DND-41 (cell line): ENCODE data around the gene PPP1R13L.

Source experiments
- ATAC-seq: fragments of 200-7000 bp; cut with Tn5 transposase; 3 replicates; pipeline ENCODE4 v1.9.1; 2021; ENCODE audit warnings: low read depth; ENCODE audit not compliant: insufficient read depth
- DNase-seq: peaks from one replicate; pipeline ENCODE4 v3.0.0-alpha.2; 2020
- H2AFZ ChIP-seq: 2 replicates; pipeline ENCODE4 v1.6.0; 2012; ENCODE audit warnings: low read depth, low read length
- H3K27ac ChIP-seq: 2 replicates; pipeline ENCODE4 v1.5.1; 2012; ENCODE audit warnings: low read length, inconsistent platforms
- H3K27me3 ChIP-seq: fragments of 200-600 bp; sonication (generic); 2 replicates; pipeline ENCODE4 v1.6.0; 2012; ENCODE audit warnings: low read length, mild to moderate bottlenecking, inconsistent platforms; ENCODE audit not compliant: insufficient read depth, poor library complexity
- H3K36me3 ChIP-seq: 2 replicates; pipeline ENCODE4 v1.5.1; 2012; ENCODE audit warnings: low read length, inconsistent platforms; ENCODE audit not compliant: insufficient read depth
- H3K4me1 ChIP-seq: 2 replicates; pipeline ENCODE4 v1.5.1; 2012; ENCODE audit warnings: mild to moderate bottlenecking, low read length; ENCODE audit not compliant: insufficient read depth
- H3K4me2 ChIP-seq: 2 replicates; pipeline ENCODE4 v1.6.0; 2012; ENCODE audit warnings: mild to moderate bottlenecking, moderate library complexity, low read length, inconsistent platforms; ENCODE audit not compliant: insufficient read depth
- H3K4me3 ChIP-seq, 2 experiments: fragments of 200-600 bp in 1 of 2; shearing (Covaris generic) in 1 of 2; 2 replicates each; pipeline ENCODE4 v1.5.1; 2012 to 2016; ENCODE audit warnings: inconsistent platforms in 2 of 2, low read length in 2 of 2, mild to moderate bottlenecking in 2 of 2, low read depth in 1 of 2, moderate library complexity in 1 of 2
- H3K79me2 ChIP-seq: 2 replicates; pipeline ENCODE4 v1.6.0; 2012; ENCODE audit warnings: low read length, inconsistent platforms; ENCODE audit not compliant: insufficient read depth
- H3K9ac ChIP-seq: 2 replicates; pipeline ENCODE4 v1.6.0; 2012; ENCODE audit warnings: low read depth, mild to moderate bottlenecking, inconsistent platforms, low read length, moderate library complexity
- H3K9me3 ChIP-seq: 2 replicates; pipeline ENCODE4 v1.5.1; 2012; ENCODE audit warnings: low read length, moderate library complexity, mild to moderate bottlenecking, inconsistent platforms; ENCODE audit not compliant: insufficient read depth, severe bottlenecking
- H4K20me1 ChIP-seq: 2 replicates; pipeline ENCODE4 v1.6.0; 2012; ENCODE audit warnings: low read length; ENCODE audit not compliant: insufficient read depth
- EZH2 ChIP-seq: IDR thresholded peaks from 3 replicates; pipeline ENCODE4 v1.6.1; 2012; ENCODE audit warnings: borderline replicate concordance, low read depth, mild to moderate bottlenecking, moderate library complexity, low read length, inconsistent platforms; ENCODE audit not compliant: severe bottlenecking
- TF ChIP-seq, protein P1 (sequence below): IDR thresholded peaks from 2 replicates; pipeline ENCODE4 v1.5.1; 2012; ENCODE audit warnings: borderline replicate concordance, low read length, moderate library complexity, mild to moderate bottlenecking; ENCODE audit not compliant: poor library complexity, severe bottlenecking; ENCODE audit errors: extremely low read depth

The PPP1R13L gene

DNA sequence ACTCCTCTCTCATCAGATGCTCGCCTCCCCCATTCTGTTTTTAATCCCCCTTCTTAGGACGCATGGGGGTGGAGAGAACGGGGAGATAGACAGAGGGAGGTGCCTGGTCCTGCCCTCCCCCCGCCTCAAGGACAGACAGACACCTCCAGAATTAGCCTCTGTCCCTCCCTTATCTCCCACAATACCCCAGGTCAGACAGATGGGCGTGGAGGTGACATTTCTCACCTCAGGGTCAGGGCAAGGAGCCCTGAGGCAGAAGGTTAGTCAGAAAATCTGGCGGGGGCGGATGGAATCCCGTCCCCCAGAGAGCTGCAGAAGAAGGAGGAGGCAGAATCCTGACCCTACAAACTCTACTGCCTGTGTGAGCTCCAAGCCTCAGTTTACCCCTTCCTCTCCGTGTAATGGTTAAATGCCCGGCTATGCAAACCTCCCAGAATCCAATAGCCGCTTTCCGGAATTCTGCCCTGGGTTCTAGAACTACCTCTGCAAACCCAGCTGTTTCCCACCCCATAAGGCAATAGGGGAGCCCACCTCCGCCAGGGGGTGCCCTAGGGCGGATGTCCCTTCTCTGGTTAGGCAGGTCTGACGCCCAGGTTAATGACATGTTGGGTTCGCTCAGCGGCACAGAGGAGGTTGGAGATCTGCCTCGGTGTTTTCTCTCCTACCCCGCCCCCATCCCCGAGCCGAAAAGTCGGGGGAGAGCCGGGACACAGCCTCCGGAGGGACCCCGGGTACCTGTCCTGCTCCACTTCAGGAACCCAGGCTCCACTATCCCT, 900 bp downstream of the PPP1R13L start:
- Histone ChIP-seq H3K36me3 (peaks cover under 1% of the 10 kb centered on the region; the same call in 1 of the 2 replicates), H3K9ac (no peak overlapping the region; the same call in 1 of the 2 replicates), H3K27ac (no peak overlapping the region), H3K4me3 (no peak overlapping the region), H2AFZ (no peak overlapping the region), H3K79me2 (peaks cover 7% of the 10 kb centered on the region), H3K27me3 (no peaks in the 10 kb centered on the region), H3K4me2 (peak overlapping the region; percentile 89; the same call in 1 of the 2 replicates), H4K20me1 (no peaks in the 10 kb centered on the region), H3K4me1 (peaks cover 35% of the 10 kb centered on the region), H3K9me3 (no peaks in the 10 kb centered on the region)
- ATAC-seq: no peak
- TF ChIP-seq EZH2: no peak
- TF ChIP-seq, protein P1, sequence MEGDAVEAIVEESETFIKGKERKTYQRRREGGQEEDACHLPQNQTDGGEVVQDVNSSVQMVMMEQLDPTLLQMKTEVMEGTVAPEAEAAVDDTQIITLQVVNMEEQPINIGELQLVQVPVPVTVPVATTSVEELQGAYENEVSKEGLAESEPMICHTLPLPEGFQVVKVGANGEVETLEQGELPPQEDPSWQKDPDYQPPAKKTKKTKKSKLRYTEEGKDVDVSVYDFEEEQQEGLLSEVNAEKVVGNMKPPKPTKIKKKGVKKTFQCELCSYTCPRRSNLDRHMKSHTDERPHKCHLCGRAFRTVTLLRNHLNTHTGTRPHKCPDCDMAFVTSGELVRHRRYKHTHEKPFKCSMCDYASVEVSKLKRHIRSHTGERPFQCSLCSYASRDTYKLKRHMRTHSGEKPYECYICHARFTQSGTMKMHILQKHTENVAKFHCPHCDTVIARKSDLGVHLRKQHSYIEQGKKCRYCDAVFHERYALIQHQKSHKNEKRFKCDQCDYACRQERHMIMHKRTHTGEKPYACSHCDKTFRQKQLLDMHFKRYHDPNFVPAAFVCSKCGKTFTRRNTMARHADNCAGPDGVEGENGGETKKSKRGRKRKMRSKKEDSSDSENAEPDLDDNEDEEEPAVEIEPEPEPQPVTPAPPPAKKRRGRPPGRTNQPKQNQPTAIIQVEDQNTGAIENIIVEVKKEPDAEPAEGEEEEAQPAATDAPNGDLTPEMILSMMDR: no peak
- no peak for DNase-seq

DNA sequence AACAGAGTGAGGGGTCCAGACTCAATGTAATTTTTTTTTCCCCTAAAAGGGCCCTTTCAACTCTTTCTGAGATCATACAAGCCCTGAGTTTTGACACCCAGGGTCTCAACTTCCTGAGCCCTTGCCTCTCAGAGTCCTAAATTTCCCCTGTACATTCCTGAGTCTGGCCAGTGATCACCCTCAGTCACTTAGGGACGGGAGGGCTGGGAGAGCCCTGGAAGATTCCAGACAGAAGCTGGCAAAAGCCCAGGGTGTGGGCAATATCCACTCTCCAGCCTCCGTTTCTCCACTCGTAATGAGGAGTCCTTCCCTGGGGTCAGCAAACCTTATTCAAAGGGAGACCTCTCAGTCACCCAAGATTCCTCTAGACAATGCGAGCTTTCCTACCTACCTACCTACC, 1.6 kb downstream of the PPP1R13L start:
- H3K9me3 ChIP-seq: no peaks in the 10 kb centered on the region
- H3K27ac ChIP-seq: no peak overlapping the region
- no peak overlapping the region for H3K9ac ChIP-seq
- no peaks in the 10 kb centered on the region for H4K20me1 ChIP-seq
- peaks cover 35% of the 10 kb centered on the region for H3K4me1 ChIP-seq
- peaks cover 7% of the 10 kb centered on the region for H3K79me2 ChIP-seq
- H3K4me3 ChIP-seq: no peak overlapping the region
- H3K27me3 ChIP-seq: no peaks in the 10 kb centered on the region
- no peak for ATAC-seq
- H2AFZ ChIP-seq: no peak overlapping the region
- DNase-seq: no peak
- TF ChIP-seq, protein P1: no peak
- no peak for TF ChIP-seq EZH2
- H3K36me3 ChIP-seq: no peaks in the 10 kb centered on the region
- no peak overlapping the region for H3K4me2 ChIP-seq

DNA sequence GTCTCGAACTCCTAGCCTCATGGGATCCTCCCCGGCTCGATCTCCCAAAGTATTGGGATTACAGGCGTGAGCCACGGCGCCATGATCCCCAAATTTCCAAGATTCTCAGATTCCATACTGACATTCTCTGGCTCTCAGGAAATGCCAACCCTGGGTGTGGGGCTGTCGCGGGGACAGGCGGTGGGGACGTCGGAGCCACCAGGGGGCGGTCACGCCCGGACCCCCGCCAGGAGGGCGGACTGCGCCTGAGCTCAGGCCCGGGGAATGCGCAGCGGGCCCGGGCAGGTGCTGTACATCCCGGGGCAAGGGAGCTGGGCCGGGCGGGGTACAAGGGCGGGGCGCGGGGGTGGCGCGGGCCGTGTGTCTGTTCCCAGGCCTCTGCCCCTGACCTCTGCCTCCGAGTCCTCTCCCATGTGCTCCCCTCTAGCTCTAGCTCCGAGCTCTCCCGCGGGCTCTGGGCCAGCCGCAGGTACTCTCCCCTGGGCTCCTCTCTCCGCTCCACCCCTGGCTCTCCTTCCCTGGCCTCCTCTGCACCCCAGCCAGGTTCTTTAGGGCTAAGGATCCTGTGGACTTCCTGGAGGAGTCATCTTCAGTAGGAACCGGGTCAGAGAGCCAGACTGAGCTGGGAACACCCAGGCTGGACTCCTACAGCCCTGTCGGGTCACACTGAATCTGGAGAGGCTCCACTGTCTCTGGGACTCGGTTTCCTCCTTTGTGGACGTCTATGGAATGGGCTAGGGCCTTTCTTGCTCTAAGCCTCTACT, 2.4 kb downstream of the PPP1R13L start:
- Histone ChIP-seq H3K4me2 (no peak overlapping the region), H3K9me3 (no peaks in the 10 kb centered on the region), H3K79me2 (peaks cover 7% of the 10 kb centered on the region), H3K4me3 (no peak overlapping the region), H3K4me1 (peaks cover 27% of the 10 kb centered on the region), H3K27ac (no peak overlapping the region), H3K9ac (no peak overlapping the region), H4K20me1 (no peaks in the 10 kb centered on the region), H3K36me3 (no peaks in the 10 kb centered on the region), H2AFZ (no peak overlapping the region), H3K27me3 (no peaks in the 10 kb centered on the region)
- TF ChIP-seq, protein P1: peak; percentile 29
- TF ChIP-seq EZH2: no peak
- ATAC-seq (no peak), DNase-seq (no peak)
